GM18502 (cell line): ENCODE results near the gene AQP5.
A peak's percentile ranks its signal among the peaks of the same experiment; 100 is the strongest.

Experiments used
- ATAC-seq: cut with Tn5 transposase; IDR thresholded peaks from one replicate; pipeline ENCODE4 v1.9.1; 2021; ENCODE audit warnings: mild to moderate bottlenecking; ENCODE audit not compliant: unreplicated experiment, poor library complexity

The AQP5 gene

DNA sequence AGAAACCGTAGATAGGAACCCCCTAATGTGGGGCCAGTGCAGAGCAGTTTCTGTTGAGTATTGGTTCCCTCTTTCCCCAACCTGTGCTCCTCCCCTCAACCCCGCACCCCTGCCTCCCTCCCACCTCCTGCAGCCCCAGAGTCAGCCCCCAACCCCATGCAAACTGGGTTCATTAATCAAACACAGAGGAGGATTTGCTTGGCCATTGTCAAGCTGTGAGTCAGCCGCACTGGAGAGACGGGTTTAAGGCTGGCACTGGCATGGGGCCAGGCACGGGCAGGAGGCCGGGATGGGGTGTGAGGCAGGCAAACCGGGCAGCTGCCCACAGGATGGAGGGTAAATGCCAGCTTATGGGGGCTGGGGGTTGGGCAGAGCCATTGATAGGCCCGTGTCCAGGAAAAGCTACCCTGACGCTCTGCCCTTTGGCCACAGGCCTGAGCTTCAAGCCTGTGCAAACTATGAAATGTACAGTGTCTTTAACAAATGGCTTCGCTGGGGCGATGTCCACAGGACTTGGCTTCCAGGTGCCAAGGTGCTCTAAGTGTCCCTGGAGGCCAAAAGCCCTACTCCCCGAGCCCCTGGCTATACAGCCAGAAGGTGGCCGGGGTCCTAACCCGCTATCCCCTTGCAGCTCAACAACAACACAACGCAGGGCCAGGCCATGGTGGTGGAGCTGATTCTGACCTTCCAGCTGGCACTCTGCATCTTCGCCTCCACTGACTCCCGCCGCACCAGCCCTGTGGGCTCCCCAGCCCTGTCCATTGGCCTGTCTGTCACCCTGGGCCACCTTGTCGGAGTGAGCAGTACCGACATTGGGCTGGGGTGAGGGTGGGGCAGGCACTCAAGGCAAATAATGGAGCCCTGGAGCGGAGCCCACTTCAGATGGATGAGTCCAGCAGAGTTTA, 1.4 kb downstream of the AQP5 start:
- ATAC-seq = no peak

DNA sequence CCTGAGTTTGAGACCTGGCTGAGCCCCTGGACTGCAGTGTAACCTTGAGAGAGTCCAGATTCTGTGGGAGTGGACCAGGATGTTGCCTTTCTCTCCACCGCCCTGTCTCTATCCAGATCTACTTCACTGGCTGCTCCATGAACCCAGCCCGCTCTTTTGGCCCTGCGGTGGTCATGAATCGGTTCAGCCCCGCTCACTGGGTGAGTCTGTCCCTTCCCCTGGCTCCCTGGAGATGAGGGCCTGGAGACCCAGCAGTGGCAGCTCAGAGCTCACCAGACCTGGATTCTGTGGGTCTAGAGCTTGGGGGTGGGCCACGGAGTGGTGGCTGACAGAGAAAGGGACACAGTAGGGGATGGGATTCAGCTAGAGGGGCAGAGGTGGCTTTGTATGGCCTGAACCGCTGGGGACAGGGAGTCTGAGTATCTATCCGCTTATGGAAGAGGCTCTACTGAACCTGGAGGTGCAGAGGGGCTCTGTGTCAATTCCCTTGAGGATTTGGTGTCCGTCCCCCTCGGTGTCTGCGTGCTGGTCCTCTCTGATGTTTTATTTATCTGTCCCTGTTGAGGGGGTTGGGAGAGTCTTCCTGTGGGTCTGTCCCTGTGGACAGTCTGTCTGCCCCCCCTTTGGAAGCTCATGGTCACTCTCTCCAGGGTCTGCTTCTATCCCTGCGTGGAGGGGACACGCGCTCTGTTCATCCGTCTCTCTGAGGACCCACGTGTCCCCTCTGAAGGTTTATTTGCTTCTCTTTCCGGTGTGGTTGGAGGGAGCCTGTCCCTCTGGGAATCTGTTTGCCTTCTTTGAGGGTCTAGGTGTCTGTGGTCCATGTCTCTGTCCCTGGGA, 2.5 kb downstream of the AQP5 start:
- ATAC-seq = no peak

GRCh38 chr12:49964849-49965624, 3.4 kb downstream of the AQP5 start:
- no peak for ATAC-seq

DNA sequence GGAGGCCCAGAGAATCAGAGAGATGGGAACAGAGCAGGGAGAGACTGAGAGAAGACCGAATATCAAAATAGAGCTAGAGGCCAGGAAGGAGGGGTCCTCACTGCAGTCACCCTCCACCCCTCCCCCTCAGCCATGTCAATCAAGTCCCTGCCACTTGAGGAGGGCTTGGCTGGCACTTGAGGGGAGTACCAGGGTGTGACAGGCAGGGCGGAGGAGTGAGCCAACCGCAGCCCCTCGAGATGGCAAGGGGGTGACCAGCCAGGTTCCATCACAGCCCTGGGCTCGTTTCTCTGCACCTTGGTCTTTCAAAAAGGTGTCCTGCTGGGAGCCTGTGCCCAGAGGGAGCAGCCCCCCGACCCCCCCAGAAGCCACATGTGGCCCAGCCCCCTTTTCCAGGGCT, 4.2 kb downstream of the AQP5 start:
- no peak for ATAC-seq

GRCh38 chr12:49966511-49967041, 4.9 kb downstream of the AQP5 start:
- no peak for ATAC-seq

- peak; percentile 66 for ATAC-seq
These were observed 5.5 kb downstream of the AQP5 start for GRCh38 chr12:49967042-49967776.

DNA sequence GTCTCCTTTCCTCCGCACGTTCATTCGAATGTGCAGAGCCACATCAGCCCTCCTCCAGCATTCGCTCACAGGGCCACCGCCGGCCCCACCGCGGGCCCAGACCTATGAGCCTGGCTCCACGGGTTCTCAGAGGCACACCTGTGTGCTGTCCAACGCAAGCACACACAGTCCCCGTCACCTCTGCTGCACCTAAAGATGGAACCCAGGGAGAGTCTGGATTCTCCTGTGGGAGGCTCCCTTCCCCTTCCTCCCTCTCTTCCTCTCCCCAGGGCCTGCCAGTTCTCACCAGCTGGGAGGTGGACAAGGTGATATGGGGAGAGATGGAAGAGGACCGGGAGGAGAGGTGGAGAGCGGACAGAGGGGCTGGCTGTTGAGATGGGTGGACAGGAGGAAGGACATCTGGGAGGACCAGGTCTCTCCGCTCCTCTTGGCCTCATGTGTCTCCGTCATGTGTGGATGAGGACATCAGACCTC, 6.1 kb downstream of the AQP5 start:
- no peak for ATAC-seq

- no peak for ATAC-seq
These were observed 6.8 kb downstream of the AQP5 start for GRCh38 chr12:49968471-49968870.

DNA sequence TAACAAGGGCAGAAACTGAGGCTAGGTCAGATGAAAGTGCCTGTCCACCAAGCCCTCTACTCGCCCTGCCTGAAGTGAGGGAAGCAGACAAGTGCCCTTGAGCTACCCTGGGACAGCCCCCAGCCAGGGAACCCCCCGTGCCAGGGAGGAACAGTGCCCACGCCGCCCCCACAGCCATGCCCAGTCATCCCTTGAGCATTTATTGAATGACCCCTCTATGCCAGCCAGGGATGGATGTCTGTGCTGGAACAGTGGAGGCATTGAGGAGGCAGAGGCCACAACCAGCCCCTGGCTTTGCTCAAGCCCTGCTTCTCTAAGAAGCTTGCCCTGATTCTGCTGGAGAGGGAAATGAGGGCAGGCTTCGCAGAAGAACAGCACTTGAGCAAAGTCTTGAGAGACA, 7.4 kb downstream of the AQP5 start:
- ATAC-seq = no peak

DNA sequence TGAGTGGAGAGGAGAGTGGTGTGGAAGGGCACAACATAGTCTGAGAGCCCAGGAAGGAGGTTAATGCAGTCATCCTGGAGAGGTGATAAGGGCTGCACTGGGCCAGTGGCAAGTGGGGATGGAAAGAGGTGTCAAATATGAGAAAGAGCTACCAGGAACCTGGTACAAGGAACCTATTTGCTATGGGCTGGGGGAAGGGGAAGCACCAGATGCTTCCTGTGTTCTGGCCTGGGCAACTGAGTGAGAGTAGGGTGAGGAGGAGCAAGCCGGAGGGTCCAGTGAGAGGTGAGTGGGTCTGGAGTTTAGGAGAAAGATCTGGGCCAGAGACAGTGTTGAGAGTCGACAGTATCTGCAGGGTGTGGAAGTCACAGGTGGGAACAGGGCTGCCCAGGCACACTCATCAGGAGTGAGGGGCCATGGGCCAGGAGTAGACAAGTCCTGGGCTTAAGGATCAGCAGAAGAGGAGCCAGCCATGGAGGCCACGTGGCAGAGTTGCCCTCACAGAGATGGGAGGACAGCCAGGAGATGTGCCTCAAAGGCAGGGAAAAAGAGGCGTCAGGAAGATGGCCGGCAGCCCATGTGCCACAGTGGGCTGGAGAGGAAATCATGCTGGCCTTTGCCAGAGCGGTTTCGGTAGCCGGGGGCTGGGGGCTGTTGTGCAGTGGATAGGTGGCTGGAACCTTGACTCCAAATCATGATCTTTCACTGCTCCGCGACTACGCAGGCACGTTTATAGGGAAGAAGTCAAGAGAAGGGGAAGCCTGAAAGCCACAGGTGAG, 8.2 kb downstream of the AQP5 start:
- no peak for ATAC-seq

- ATAC-seq = no peak
These were observed 9.0 kb downstream of the AQP5 start for GRCh38 chr12:49970658-49971057.

DNA sequence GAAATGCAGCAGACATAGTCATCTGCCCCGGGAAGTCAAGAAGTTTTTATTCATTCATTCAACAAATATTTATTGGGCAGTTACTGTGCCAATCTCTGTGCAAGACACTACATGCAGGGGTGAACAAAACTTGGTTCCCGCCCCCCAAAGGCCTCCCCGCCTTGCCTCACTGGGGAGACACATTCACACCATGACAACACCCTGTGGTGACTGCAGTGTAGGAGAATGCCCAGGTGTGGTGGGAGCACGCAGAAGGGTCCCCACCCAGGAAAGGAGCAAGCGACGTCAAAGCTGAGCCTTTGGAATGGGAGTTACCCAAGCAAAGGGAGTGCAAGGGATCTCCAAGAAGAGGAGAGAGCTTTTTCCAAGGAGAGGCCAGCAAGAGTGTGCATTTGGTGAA, 9.5 kb downstream of the AQP5 start:
- ATAC-seq = no peak

GRCh38 chr12:49972129-49972528, 10.5 kb downstream of the AQP5 start:
- ATAC-seq = no peak

- no peak for ATAC-seq
These were observed 11.1 kb downstream of the AQP5 start, which contains the start of gene AQP6 for GRCh38 chr12:49972641-49973360. TSS of gene AQP6 (plus strand) at chr12:49972947. CDS start at chr12:49973174, 227 bp downstream.

DNA sequence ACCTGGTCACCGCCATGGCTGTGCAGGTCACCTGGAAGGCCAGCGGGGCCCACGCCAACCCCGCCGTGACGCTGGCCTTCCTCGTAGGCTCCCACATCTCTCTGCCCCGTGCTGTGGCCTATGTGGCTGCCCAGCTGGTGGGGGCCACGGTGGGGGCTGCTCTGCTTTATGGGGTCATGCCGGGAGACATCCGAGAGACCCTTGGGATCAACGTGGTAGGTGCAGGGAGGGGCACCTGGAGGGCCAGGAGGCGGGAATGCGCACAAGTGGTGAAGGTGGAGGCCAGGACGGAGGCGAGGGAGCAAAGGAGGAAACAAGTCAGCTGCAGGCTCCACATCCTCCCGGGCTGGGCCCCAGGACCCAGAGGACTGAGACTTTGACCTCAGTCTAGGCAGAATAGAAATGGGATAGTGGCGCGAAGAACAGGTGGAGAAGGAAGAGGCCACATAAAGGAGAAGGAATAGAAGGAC, 11.7 kb downstream of the AQP5 start:
- no peak for ATAC-seq

- ATAC-seq = no peak
These were observed 12.6 kb downstream of the AQP5 start for GRCh38 chr12:49974231-49974675.

GRCh38 chr12:49974677-49975317, 13.1 kb downstream of the AQP5 start:
- ATAC-seq = no peak
